Right cardiac atrium (tissue), 5 donors: ENCODE measurements around the gene SOX30. TPM values are rescaled to one million over a fixed set of nuclear protein-coding genes. Genes with fewer than 3 reads are reported as not detected.
"Not testable (repeated sequence)": the region's sequence is repeated elsewhere in the genome, so short reads cannot be mapped to it uniquely, and the experiment has no call there.

Experiments used
- ATAC-seq, 2 donors: fragments of 200-7000 bp; cut with Tn5 transposase; one replicate each; pipeline versions ENCODE4 v1.8.0 to v1.9.1; 2020; ENCODE audit warnings: moderate library complexity in 2 of 2, mild to moderate bottlenecking in 1 of 2
- DNase-seq, 3 donors: peaks; one replicate each; pipeline ENCODE4 v3.0.0-alpha.2; 2020
- H3K27ac ChIP-seq: one replicate; pipeline ENCODE4 v1.5.1; 2013; ENCODE audit warnings: mild to moderate bottlenecking, low read length, control low read depth, moderate library complexity
- H3K27me3 ChIP-seq: one replicate; pipeline ENCODE4 v1.6.1; 2013; ENCODE audit not compliant: control insufficient read depth, insufficient read depth
- H3K4me1 ChIP-seq: one replicate; pipeline ENCODE4 v1.6.1; 2013; ENCODE audit warnings: low read length; ENCODE audit not compliant: control insufficient read depth, insufficient read depth
- H3K4me3 ChIP-seq: one replicate; pipeline ENCODE4 v1.5.1; 2013; ENCODE audit warnings: low read length, control low read depth
- H3K9me3 ChIP-seq: one replicate; pipeline ENCODE4 v1.6.1; 2013; ENCODE audit warnings: low read length; ENCODE audit not compliant: control insufficient read depth
- WGBS: extraction: QIAGEN DNeasy Blood & Tissue Kit; methylation state at CpG from one replicate; pipeline ENCODE4 v1.1.7; 2013; 5-methylcytosine and 5-hydroxymethylcytosine counted together
- intact Hi-C, 4 donors: fragments of 100-400 bp; cut with DNase I; formaldehyde crosslinking; loops; one replicate each; pipeline versions ENCODE4 v1.11.0 to v1.14.0; 2022 to 2023
- polyA plus RNA-seq: library from polyadenylated mRNA; stranded (reverse); fragments of 200-250 nt; gene quantifications from one replicate; pipeline ENCODE4 v1.2.3, GENCODE V29; 2013
- total RNA-seq, 4 donors: library from RNA; stranded (reverse); fragmentation: NEBNext Ultra II Directional; extraction: Animal tissue kit (Norgen Biotek cat#: 25700); gene quantifications; one replicate each; pipeline ENCODE4 v1.2.1, GENCODE V29; 2021
- donor health status: healthy with polysubstance abuse.
- donor health status: DM: no; HTN: yes; CAD: no.
- donor health status: DM: no; HTN: no; CAD: no.
- donor health status: DM: no; HTN: yes; CAD: no; lungs with severe emphysema.
- donor health status: DM: yes; HTN: yes; CAD: no.

Gene SOX30
- total and polyA plus RNA-seq, 5 donors: 0.25 to 0.42 (median 0.35) TPM

- Histone ChIP-seq H3K9me3 (no peaks in the 10 kb centered on the region), H3K27me3 (no peaks in the 10 kb centered on the region), H3K4me1 (no peaks in the 10 kb centered on the region), H3K4me3 (no peak overlapping the region), H3K27ac (no peak overlapping the region)
- ATAC-seq (no peak), DNase-seq (no peak)
- intact Hi-C loops: no loop called here
- 96% methylated on average over 2 of the region's 2 CpGs for WGBS
These were observed 28.0 kb upstream of the SOX30 start for GRCh38 chr5:157680239-157680638.

- ATAC-seq: no peak
- H3K4me1 ChIP-seq: no peaks in the 10 kb centered on the region
- no peak overlapping the region for H3K4me3 ChIP-seq
- 94% methylated on average over 9 of the region's 9 CpGs for WGBS
- H3K9me3 ChIP-seq: no peaks in the 10 kb centered on the region
- H3K27ac ChIP-seq: no peak overlapping the region
- intact Hi-C loops: no loop called here
- H3K27me3 ChIP-seq: no peaks in the 10 kb centered on the region
- DNase-seq: no peak
These were observed 27.6 kb upstream of the SOX30 start for GRCh38 chr5:157679801-157680200.

GRCh38 chr5:157677931-157678330 lies 25.7 kb upstream of the SOX30 start:
- Histone ChIP-seq H3K4me3 (no peak overlapping the region), H3K4me1 (no peaks in the 10 kb centered on the region), H3K27ac (no peak overlapping the region), H3K27me3 (no peaks in the 10 kb centered on the region), H3K9me3 (no peaks in the 10 kb centered on the region)
- intact Hi-C loops: no loop called here
- no peak for DNase-seq
- WGBS: 70% methylated on average over 3 of the region's 3 CpGs
- ATAC-seq: no peak

- H3K9me3 ChIP-seq, H3K4me1 ChIP-seq, H3K27ac ChIP-seq, intact Hi-C loops, DNase-seq, H3K4me3 ChIP-seq, ATAC-seq, H3K27me3 ChIP-seq: not testable (repeated sequence)
- WGBS: 94% methylated on average over 4 of the region's 4 CpGs
These were observed 22.1 kb upstream of the SOX30 start for GRCh38 chr5:157674351-157674750.

- 93% methylated on average over 8 of the region's 8 CpGs for WGBS
These were observed 20.7 kb upstream of the SOX30 start for GRCh38 chr5:157672976-157673375.

GRCh38 chr5:157671592-157672330 lies 19.5 kb upstream of the SOX30 start:
- peak in 1 of 2 donors; percentile 13 for ATAC-seq
- WGBS: 32% methylated on average over 57 of the region's 57 CpGs
- intact Hi-C loops: no loop called here
- Histone ChIP-seq H3K27ac (no peak overlapping the region), H3K27me3 (no peaks in the 10 kb centered on the region), H3K4me3 (peak overlapping the region; percentile 30), H3K9me3 (no peaks in the 10 kb centered on the region), H3K4me1 (no peaks in the 10 kb centered on the region)
- peak in 1 of 3 donors; percentile 13 for DNase-seq

More at GRCh38 chr5:157672976-157673375, 20.7 kb upstream of the SOX30 start:
- Histone ChIP-seq H3K4me3 (no peak overlapping the region), H3K4me1 (no peaks in the 10 kb centered on the region), H3K9me3 (no peaks in the 10 kb centered on the region), H3K27me3 (no peaks in the 10 kb centered on the region), H3K27ac (no peak overlapping the region)
- no peak for ATAC-seq
- DNase-seq: no peak
- intact Hi-C loops: no loop called here

- DNase-seq: peak; percentile 59 to 80 (median 72)
- 3% methylated on average over 59 of the region's 59 CpGs for WGBS
- no peak within 1 kb of the TSS for H3K27ac ChIP-seq
- peak; percentile 80 to 83 for ATAC-seq
- no peaks in the 10 kb centered on the region for H3K9me3 ChIP-seq
- no peaks in the 10 kb centered on the region for H3K4me1 ChIP-seq
- peak within 1 kb of the TSS; percentile 30 for H3K4me3 ChIP-seq
- intact Hi-C loops: no loop called here
- no peaks in the 10 kb centered on the region for H3K27me3 ChIP-seq
These were observed 18.7 kb upstream of the SOX30 start, which contains the start of gene C5orf52 for GRCh38 chr5:157670662-157671591. C5orf52 (plus strand) TSS chr5:157671533; CDS start chr5:157671615, 82 bp downstream.

- DNase-seq (no peak), ATAC-seq (no peak)
- 95% methylated on average over 6 of the region's 6 CpGs for WGBS
- intact Hi-C loops: no loop called here
- no peak overlapping the region for H3K4me3 ChIP-seq
- H3K4me1 ChIP-seq: no peaks in the 10 kb centered on the region
- no peaks in the 10 kb centered on the region for H3K9me3 ChIP-seq
- H3K27ac ChIP-seq: no peak overlapping the region
- no peaks in the 10 kb centered on the region for H3K27me3 ChIP-seq
These were observed 17.5 kb upstream of the SOX30 start for GRCh38 chr5:157669701-157670097.

GRCh38 chr5:157668356-157668755 lies 16.1 kb upstream of the SOX30 start:
- no peak for DNase-seq
- Histone ChIP-seq H3K4me3 (no peak overlapping the region), H3K9me3 (no peaks in the 10 kb centered on the region), H3K27me3 (no peaks in the 10 kb centered on the region), H3K4me1 (no peaks in the 10 kb centered on the region), H3K27ac (no peak overlapping the region)
- WGBS: 86% methylated on average over 1 of the region's 1 CpG
- no peak for ATAC-seq
- intact Hi-C loops: no loop called here

GRCh38 chr5:157665467-157666070 lies 13.3 kb upstream of the SOX30 start:
- Histone ChIP-seq H3K27ac (no peak overlapping the region), H3K4me3 (no peak overlapping the region), H3K27me3 (no peaks in the 10 kb centered on the region), H3K4me1 (no peaks in the 10 kb centered on the region), H3K9me3 (no peaks in the 10 kb centered on the region)
- DNase-seq (no peak), ATAC-seq (no peak)
- intact Hi-C loops: no loop called here
- 86% methylated on average over 2 of the region's 2 CpGs for WGBS
